ENCODE measurements around the gene USP21. TPM values are rescaled to one million over a fixed set of nuclear protein-coding genes. Genes with fewer than 3 reads are reported as not detected.

USP21 gene
- total and polyA plus RNA-seq, 2 of the 13 experiments (the other 11 are each of a cell fraction or from before 2014, with no cell fraction given) = 10.1 to 33.1 TPM

DNA sequence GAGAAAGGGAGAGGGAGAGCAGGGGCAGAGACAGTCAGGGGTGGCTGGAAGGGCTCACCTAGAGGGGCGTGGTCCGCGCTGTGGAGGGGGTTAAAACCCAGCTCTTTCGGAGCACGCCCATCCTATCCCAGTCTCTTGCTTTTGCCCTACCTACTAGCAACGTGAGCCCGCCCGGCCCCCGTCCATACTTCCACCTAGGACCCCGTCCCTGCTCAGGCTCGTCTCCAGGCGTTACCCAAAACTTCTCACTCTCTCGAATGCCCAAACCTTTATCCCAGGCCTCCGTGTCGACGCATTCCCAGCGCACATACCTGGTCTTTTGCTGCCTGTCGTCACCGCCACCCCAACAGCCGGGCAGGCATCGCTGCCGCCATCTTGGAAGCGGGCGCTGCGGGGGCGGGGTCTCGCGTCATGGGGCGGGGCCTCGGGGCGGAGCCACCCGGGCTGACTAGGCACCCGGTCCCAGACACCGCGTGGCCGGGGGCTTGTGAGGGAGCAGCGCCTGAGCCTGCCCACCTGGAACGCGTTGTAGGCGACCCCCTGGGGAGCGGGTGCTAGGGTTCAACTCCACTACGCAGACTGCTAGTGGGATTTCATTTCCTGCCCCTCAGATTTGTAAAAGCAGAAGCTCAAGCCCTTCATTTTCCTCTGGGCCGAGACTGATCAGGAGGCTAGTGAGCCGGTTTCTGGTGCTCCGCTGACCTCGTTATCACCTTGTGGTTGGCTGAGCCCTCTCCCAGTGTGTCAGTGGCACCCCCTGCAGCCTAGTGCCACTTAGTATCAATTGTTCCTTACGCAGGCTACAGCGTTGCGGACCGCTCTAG, 18.0 kb downstream of the USP21 start, which contains the start of gene B4GALT3 (continued):
- TF ChIP-seq ZNF414 (CRISPR knock-in tag; IDR thresholded peaks at IDR 0.05) = 0 out of 2 replicates have a peak, but pooled peaks have one; percentile 54
- TF ChIP-seq, protein P1, sequence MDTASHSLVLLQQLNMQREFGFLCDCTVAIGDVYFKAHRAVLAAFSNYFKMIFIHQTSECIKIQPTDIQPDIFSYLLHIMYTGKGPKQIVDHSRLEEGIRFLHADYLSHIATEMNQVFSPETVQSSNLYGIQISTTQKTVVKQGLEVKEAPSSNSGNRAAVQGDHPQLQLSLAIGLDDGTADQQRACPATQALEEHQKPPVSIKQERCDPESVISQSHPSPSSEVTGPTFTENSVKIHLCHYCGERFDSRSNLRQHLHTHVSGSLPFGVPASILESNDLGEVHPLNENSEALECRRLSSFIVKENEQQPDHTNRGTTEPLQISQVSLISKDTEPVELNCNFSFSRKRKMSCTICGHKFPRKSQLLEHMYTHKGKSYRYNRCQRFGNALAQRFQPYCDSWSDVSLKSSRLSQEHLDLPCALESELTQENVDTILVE (CRISPR knock-in tag; IDR thresholded peaks at IDR 0.05) = 0 out of 2 replicates have a peak, but pooled peaks have one; percentile 41
- peak; percentile 96 for TF ChIP-seq ZSCAN29 (CRISPR knock-in tag; conservative IDR thresholded peaks at IDR 0.05)
- peak; percentile 68; the same call in 1 of the 2 replicates for TF ChIP-seq KMT2B (CRISPR knock-in tag; IDR thresholded peaks at IDR 0.05)
- TF ChIP-seq ZC3H13 (CRISPR knock-in tag; IDR thresholded peaks at IDR 0.05) = no peak
- no peak for TF ChIP-seq PLRG1 (conservative IDR thresholded peaks at IDR 0.05)
- TF ChIP-seq UBTF (CRISPR knock-in tag; IDR thresholded peaks at IDR 0.05) = peak; percentile 75
- TF ChIP-seq RAD51 (IDR thresholded peaks at IDR 0.05; ENCODE audit: borderline replicate concordance) = no peak
- TF ChIP-seq SETDB1 (CRISPR knock-in tag; IDR thresholded peaks at IDR 0.05; ENCODE audit: borderline replicate concordance) = no peak
- TF ChIP-seq SRF (IDR thresholded peaks at IDR 0.05; ENCODE audit: low read depth, low read length) = no peak
- 0 out of 2 replicates have a peak, but pooled peaks have one; percentile 65 for TF ChIP-seq ZNF678 (CRISPR knock-in tag; IDR thresholded peaks at IDR 0.05)
- no peak for TF ChIP-seq MLLT10 (CRISPR knock-in tag; IDR thresholded peaks at IDR 0.05)
- TF ChIP-seq SATB2 (CRISPR knock-in tag; IDR thresholded peaks at IDR 0.05) = 0 out of 2 replicates have a peak, but pooled peaks have one; percentile 39
- TF ChIP-seq ZNF484 (CRISPR knock-in tag; IDR thresholded peaks at IDR 0.05; ENCODE audit: borderline replicate concordance, low read depth) = no peak
- no peak for TF ChIP-seq MTF1 (CRISPR knock-in tag; IDR thresholded peaks at IDR 0.05)
- TF ChIP-seq, protein P2, sequence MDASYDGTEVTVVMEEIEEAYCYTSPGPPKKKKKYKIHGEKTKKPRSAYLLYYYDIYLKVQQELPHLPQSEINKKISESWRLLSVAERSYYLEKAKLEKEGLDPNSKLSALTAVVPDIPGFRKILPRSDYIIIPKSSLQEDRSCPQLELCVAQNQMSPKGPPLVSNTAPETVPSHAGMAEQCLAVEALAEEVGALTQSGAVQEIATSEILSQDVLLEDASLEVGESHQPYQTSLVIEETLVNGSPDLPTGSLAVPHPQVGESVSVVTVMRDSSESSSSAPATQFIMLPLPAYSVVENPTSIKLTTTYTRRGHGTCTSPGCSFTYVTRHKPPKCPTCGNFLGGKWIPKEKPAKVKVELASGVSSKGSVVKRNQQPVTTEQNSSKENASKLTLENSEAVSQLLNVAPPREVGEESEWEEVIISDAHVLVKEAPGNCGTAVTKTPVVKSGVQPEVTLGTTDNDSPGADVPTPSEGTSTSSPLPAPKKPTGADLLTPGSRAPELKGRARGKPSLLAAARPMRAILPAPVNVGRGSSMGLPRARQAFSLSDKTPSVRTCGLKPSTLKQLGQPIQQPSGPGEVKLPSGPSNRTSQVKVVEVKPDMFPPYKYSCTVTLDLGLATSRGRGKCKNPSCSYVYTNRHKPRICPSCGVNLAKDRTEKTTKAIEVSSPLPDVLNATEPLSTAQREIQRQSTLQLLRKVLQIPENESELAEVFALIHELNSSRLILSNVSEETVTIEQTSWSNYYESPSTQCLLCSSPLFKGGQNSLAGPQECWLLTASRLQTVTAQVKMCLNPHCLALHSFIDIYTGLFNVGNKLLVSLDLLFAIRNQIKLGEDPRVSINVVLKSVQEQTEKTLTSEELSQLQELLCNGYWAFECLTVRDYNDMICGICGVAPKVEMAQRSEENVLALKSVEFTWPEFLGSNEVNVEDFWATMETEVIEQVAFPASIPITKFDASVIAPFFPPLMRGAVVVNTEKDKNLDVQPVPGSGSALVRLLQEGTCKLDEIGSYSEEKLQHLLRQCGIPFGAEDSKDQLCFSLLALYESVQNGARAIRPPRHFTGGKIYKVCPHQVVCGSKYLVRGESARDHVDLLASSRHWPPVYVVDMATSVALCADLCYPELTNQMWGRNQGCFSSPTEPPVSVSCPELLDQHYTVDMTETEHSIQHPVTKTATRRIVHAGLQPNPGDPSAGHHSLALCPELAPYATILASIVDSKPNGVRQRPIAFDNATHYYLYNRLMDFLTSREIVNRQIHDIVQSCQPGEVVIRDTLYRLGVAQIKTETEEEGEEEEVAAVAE (CRISPR knock-in tag; IDR thresholded peaks at IDR 0.05; ENCODE audit: borderline replicate concordance) = peak; percentile 79
- TF ChIP-seq ZBTB20 (CRISPR knock-in tag; IDR thresholded peaks at IDR 0.05; ENCODE audit: borderline replicate concordance, low read depth) = peak; percentile 83; the same call in 1 of the 2 replicates
- TF ChIP-seq PCBP2 (optimal IDR thresholded peaks at IDR 0.05; ENCODE audit: low read depth, low read length, poor library complexity, severe bottlenecking) = no peak
- peak; percentile 63 for TF ChIP-seq RARA (CRISPR knock-in tag; IDR thresholded peaks at IDR 0.05)
- no peak for TF ChIP-seq ARNT (IDR thresholded peaks at IDR 0.05)
- no peak for TF ChIP-seq HDAC6 (IDR thresholded peaks at IDR 0.05; ENCODE audit: low read depth, low read length)
- TF ChIP-seq SRSF1 (optimal IDR thresholded peaks at IDR 0.05; ENCODE audit: low read depth, low read length) = no peak
